Choroid plexus epithelial cell (primary cell): Measurements from ENCODE around the gene TRIM72.
"Not testable (repeated sequence)": the region's sequence is repeated elsewhere in the genome, so short reads cannot be mapped to it uniquely, and the experiment has no call there.

Experiments
- DNase-seq: peaks from one replicate; pipeline ENCODE4 v3.0.0-alpha.2; 2010; ENCODE audit warnings: low read depth
- H3K4me3 ChIP-seq: 2 replicates; pipeline ENCODE4 v1.5.1; 2011; ENCODE audit warnings: low read depth, mild to moderate bottlenecking, control low read depth, low read length, moderate library complexity
- CTCF ChIP-seq: conservative IDR thresholded peaks from 2 replicates; pipeline ENCODE4 v1.5.1; 2011; ENCODE audit warnings: low read depth, mild to moderate bottlenecking, control low read depth, inconsistent platforms, low read length, moderate library complexity

TRIM72 gene

GRCh38 chr16:31191697-31192428, 22.1 kb upstream of the TRIM72 start:
- H3K4me3 ChIP-seq: no peak overlapping the region
- DNase-seq: no peak
- no peak for TF ChIP-seq CTCF

GRCh38 chr16:31192856-31193642, 20.9 kb upstream of the TRIM72 start:
- no peak for TF ChIP-seq CTCF
- no peak for DNase-seq
- H3K4me3 ChIP-seq: no peak overlapping the region

GRCh38 chr16:31193874-31194273, 20.0 kb upstream of the TRIM72 start:
- TF ChIP-seq CTCF: no peak
- DNase-seq: no peak
- no peak overlapping the region for H3K4me3 ChIP-seq

GRCh38 chr16:31194898-31195297, 19.0 kb upstream of the TRIM72 start:
- no peak overlapping the region for H3K4me3 ChIP-seq
- no peak for DNase-seq
- TF ChIP-seq CTCF: no peak

- not testable (repeated sequence) for H3K4me3 ChIP-seq, DNase-seq
Measured at GRCh38 chr16:31195861-31196260, 18.1 kb upstream of the TRIM72 start.

- TF ChIP-seq CTCF: no peak
- no peak overlapping the region for H3K4me3 ChIP-seq
- DNase-seq: no peak
Measured at GRCh38 chr16:31196324-31197088, 17.4 kb upstream of the TRIM72 start.

- TF ChIP-seq CTCF: no peak
- H3K4me3 ChIP-seq: no peak overlapping the region
- DNase-seq: no peak
Measured at GRCh38 chr16:31198207-31198882, 15.6 kb upstream of the TRIM72 start.
